ENCODE data around the gene MAPK10.

The MAPK10 gene

GRCh38 chr4:86019906-86020305 is 339.9 kb downstream of the MAPK10 start:
- Histone ChIP-seq H3K4me1 (ENCODE audit: insufficient read depth, low read length) (no peaks in the 10 kb centered on the region), H3K36me3 (ENCODE audit: insufficient read depth, low read length) (peaks cover 53% of the 10 kb centered on the region), H2AFZ (ENCODE audit: low read depth, low read length) (no peak overlapping the region), H3K9me3 (ENCODE audit: low read length) (no peaks in the 10 kb centered on the region), H3K27me3 (ENCODE audit: insufficient read depth, low read length) (no peaks in the 10 kb centered on the region), H3K4me3 (ENCODE audit: low read length) (no peak overlapping the region)

GRCh38 chr4:86019362-86019761 is 340.5 kb downstream of the MAPK10 start:
- no peaks in the 10 kb centered on the region for H3K9me3 ChIP-seq (ENCODE audit: low read length)
- no peak overlapping the region for H3K4me3 ChIP-seq (ENCODE audit: low read length)
- H2AFZ ChIP-seq (ENCODE audit: low read depth, low read length), result no peak overlapping the region
- peaks cover 51% of the 10 kb centered on the region for H3K36me3 ChIP-seq (ENCODE audit: insufficient read depth, low read length)
- no peaks in the 10 kb centered on the region for H3K27me3 ChIP-seq (ENCODE audit: insufficient read depth, low read length)
- no peaks in the 10 kb centered on the region for H3K4me1 ChIP-seq (ENCODE audit: insufficient read depth, low read length)

- Histone ChIP-seq H3K4me3 (ENCODE audit: low read length) (no peak overlapping the region), H3K36me3 (ENCODE audit: insufficient read depth, low read length) (peaks cover 33% of the 10 kb centered on the region), H2AFZ (ENCODE audit: low read depth, low read length) (no peak overlapping the region), H3K4me1 (ENCODE audit: insufficient read depth, low read length) (no peaks in the 10 kb centered on the region), H3K27me3 (ENCODE audit: insufficient read depth, low read length) (no peaks in the 10 kb centered on the region), H3K9me3 (ENCODE audit: low read length) (no peaks in the 10 kb centered on the region)
Observed at GRCh38 chr4:86015412-86016350, 344.2 kb downstream of the MAPK10 start.

GRCh38 chr4:86014599-86014998 is 345.3 kb downstream of the MAPK10 start:
- Histone ChIP-seq H3K4me3 (ENCODE audit: low read length) (no peak overlapping the region), H3K36me3 (ENCODE audit: insufficient read depth, low read length) (peaks cover 27% of the 10 kb centered on the region), H3K9me3 (ENCODE audit: low read length) (no peaks in the 10 kb centered on the region), H3K4me1 (ENCODE audit: insufficient read depth, low read length) (no peaks in the 10 kb centered on the region), H3K27me3 (ENCODE audit: insufficient read depth, low read length) (no peaks in the 10 kb centered on the region), H2AFZ (ENCODE audit: low read depth, low read length) (no peak overlapping the region)

- no peaks in the 10 kb centered on the region for H3K27me3 ChIP-seq (ENCODE audit: insufficient read depth, low read length)
- H2AFZ ChIP-seq (ENCODE audit: low read depth, low read length), result no peak overlapping the region
- H3K9me3 ChIP-seq (ENCODE audit: low read length), result no peaks in the 10 kb centered on the region
- H3K36me3 ChIP-seq (ENCODE audit: insufficient read depth, low read length), result peaks cover 27% of the 10 kb centered on the region
- H3K4me1 ChIP-seq (ENCODE audit: insufficient read depth, low read length), result no peaks in the 10 kb centered on the region
- H3K4me3 ChIP-seq (ENCODE audit: low read length), result no peak overlapping the region
Observed at GRCh38 chr4:86013621-86014020, 346.2 kb downstream of the MAPK10 start.

- H3K4me1 ChIP-seq (ENCODE audit: insufficient read depth, low read length), result no peaks in the 10 kb centered on the region
- no peak overlapping the region for H2AFZ ChIP-seq (ENCODE audit: low read depth, low read length)
- H3K4me3 ChIP-seq (ENCODE audit: low read length), result no peak overlapping the region
- H3K9me3 ChIP-seq (ENCODE audit: low read length), result no peaks in the 10 kb centered on the region
- H3K27me3 ChIP-seq (ENCODE audit: insufficient read depth, low read length), result no peaks in the 10 kb centered on the region
- peaks cover 9% of the 10 kb centered on the region for H3K36me3 ChIP-seq (ENCODE audit: insufficient read depth, low read length)
Observed at GRCh38 chr4:86011117-86011516, 348.7 kb downstream of the MAPK10 start.

GRCh38 chr4:86007042-86007441 is 352.8 kb downstream of the MAPK10 start:
- H2AFZ ChIP-seq (ENCODE audit: low read depth, low read length), result no peak overlapping the region
- H3K4me3 ChIP-seq (ENCODE audit: low read length), result no peak overlapping the region
- H3K4me1 ChIP-seq (ENCODE audit: insufficient read depth, low read length), result no peaks in the 10 kb centered on the region
- H3K9me3 ChIP-seq (ENCODE audit: low read length), result no peaks in the 10 kb centered on the region
- no peaks in the 10 kb centered on the region for H3K36me3 ChIP-seq (ENCODE audit: insufficient read depth, low read length)
- H3K27me3 ChIP-seq (ENCODE audit: insufficient read depth, low read length), result no peaks in the 10 kb centered on the region

- Histone ChIP-seq H3K27me3 (ENCODE audit: insufficient read depth, low read length) (no peaks in the 10 kb centered on the region), H3K4me1 (ENCODE audit: insufficient read depth, low read length) (no peaks in the 10 kb centered on the region), H3K36me3 (ENCODE audit: insufficient read depth, low read length) (no peaks in the 10 kb centered on the region), H3K4me3 (ENCODE audit: low read length) (no peak overlapping the region), H2AFZ (ENCODE audit: low read depth, low read length) (no peak overlapping the region), H3K9me3 (ENCODE audit: low read length) (no peaks in the 10 kb centered on the region)
Observed at GRCh38 chr4:86006057-86006456, 353.8 kb downstream of the MAPK10 start.

GRCh38 chr4:86004030-86004429 is 355.8 kb downstream of the MAPK10 start:
- Histone ChIP-seq H2AFZ (ENCODE audit: low read depth, low read length) (no peak overlapping the region), H3K4me3 (ENCODE audit: low read length) (no peak overlapping the region), H3K9me3 (ENCODE audit: low read length) (no peaks in the 10 kb centered on the region), H3K36me3 (ENCODE audit: insufficient read depth, low read length) (no peaks in the 10 kb centered on the region), H3K27me3 (ENCODE audit: insufficient read depth, low read length) (no peaks in the 10 kb centered on the region), H3K4me1 (ENCODE audit: insufficient read depth, low read length) (no peaks in the 10 kb centered on the region)

GRCh38 chr4:86001591-86001990 is 358.3 kb downstream of the MAPK10 start:
- Histone ChIP-seq H3K4me1 (ENCODE audit: insufficient read depth, low read length) (no peaks in the 10 kb centered on the region), H3K36me3 (ENCODE audit: insufficient read depth, low read length) (no peaks in the 10 kb centered on the region), H3K27me3 (ENCODE audit: insufficient read depth, low read length) (no peaks in the 10 kb centered on the region), H3K9me3 (ENCODE audit: low read length) (no peaks in the 10 kb centered on the region), H3K4me3 (ENCODE audit: low read length) (no peak overlapping the region), H2AFZ (ENCODE audit: low read depth, low read length) (no peak overlapping the region)

- Histone ChIP-seq H3K4me3 (ENCODE audit: low read length) (no peak overlapping the region), H2AFZ (ENCODE audit: low read depth, low read length) (no peak overlapping the region), H3K27me3 (ENCODE audit: insufficient read depth, low read length) (no peaks in the 10 kb centered on the region), H3K36me3 (ENCODE audit: insufficient read depth, low read length) (no peaks in the 10 kb centered on the region), H3K4me1 (ENCODE audit: insufficient read depth, low read length) (no peaks in the 10 kb centered on the region), H3K9me3 (ENCODE audit: low read length) (no peaks in the 10 kb centered on the region)
Observed at GRCh38 chr4:85995361-85995760, 364.5 kb downstream of the MAPK10 start.

GRCh38 chr4:85994576-85994975 is 365.3 kb downstream of the MAPK10 start:
- no peaks in the 10 kb centered on the region for H3K36me3 ChIP-seq (ENCODE audit: insufficient read depth, low read length)
- H3K4me3 ChIP-seq (ENCODE audit: low read length), result no peak overlapping the region
- no peaks in the 10 kb centered on the region for H3K4me1 ChIP-seq (ENCODE audit: insufficient read depth, low read length)
- H3K27me3 ChIP-seq (ENCODE audit: insufficient read depth, low read length), result no peaks in the 10 kb centered on the region
- H2AFZ ChIP-seq (ENCODE audit: low read depth, low read length), result no peak overlapping the region
- no peaks in the 10 kb centered on the region for H3K9me3 ChIP-seq (ENCODE audit: low read length)

- Histone ChIP-seq H3K9me3 (ENCODE audit: low read length) (no peaks in the 10 kb centered on the region), H3K4me1 (ENCODE audit: insufficient read depth, low read length) (no peaks in the 10 kb centered on the region), H3K4me3 (ENCODE audit: low read length) (no peak overlapping the region), H3K36me3 (ENCODE audit: insufficient read depth, low read length) (no peaks in the 10 kb centered on the region), H3K27me3 (ENCODE audit: insufficient read depth, low read length) (no peaks in the 10 kb centered on the region), H2AFZ (ENCODE audit: low read depth, low read length) (no peak overlapping the region)
Observed at GRCh38 chr4:85993641-85994040, 366.2 kb downstream of the MAPK10 start.

GRCh38 chr4:85986266-85986665 is 373.6 kb downstream of the MAPK10 start:
- no peak overlapping the region for H2AFZ ChIP-seq (ENCODE audit: low read depth, low read length)
- H3K4me3 ChIP-seq (ENCODE audit: low read length), result no peak overlapping the region
- no peaks in the 10 kb centered on the region for H3K9me3 ChIP-seq (ENCODE audit: low read length)
- H3K36me3 ChIP-seq (ENCODE audit: insufficient read depth, low read length), result no peaks in the 10 kb centered on the region
- H3K4me1 ChIP-seq (ENCODE audit: insufficient read depth, low read length), result no peaks in the 10 kb centered on the region
- H3K27me3 ChIP-seq (ENCODE audit: insufficient read depth, low read length), result no peaks in the 10 kb centered on the region
